ENCODE measurements around the gene STRN3. TPM values are rescaled to one million over a fixed set of nuclear protein-coding genes. Genes with fewer than 3 reads are reported as not detected.
A peak's percentile ranks its signal among the peaks of the same experiment; 100 is the strongest.

The STRN3 gene
- total RNA-seq, 1 experiment from 2014 or later = 52.1 TPM

GRCh38 chr14:30991408-30991807, 34.8 kb downstream of the STRN3 start:
- peak overlapping the region; percentile 45 to 82 (median 58); a peak in 6 of 7 replicates for H3K27ac Mint-ChIP-seq
- no peaks in the 10 kb centered on the region; the same call in 1 of the 2 replicates for H3K4me1 ChIP-seq (ENCODE audit: insufficient read depth, low read length)
- no peak overlapping the region for H3T11ph ChIP-seq (ENCODE audit: low read length)
- H3K23me2 ChIP-seq (ENCODE audit: insufficient read length, low read depth, low read length, poor library complexity, severe bottlenecking) = no peaks in the 10 kb centered on the region
- H3K23ac ChIP-seq (ENCODE audit: insufficient read length, low read depth, low read length) = no peak overlapping the region
- no peak overlapping the region for H2AK5ac ChIP-seq (ENCODE audit: insufficient read length, low read length)
- H4K5ac ChIP-seq (ENCODE audit: insufficient read length, low read depth, low read length) = no peak overlapping the region
- H4K20me1 ChIP-seq (ENCODE audit: control insufficient read depth, insufficient read depth, insufficient read length) = no peaks in the 10 kb centered on the region
- no peak overlapping the region for H2BK120ac ChIP-seq (ENCODE audit: low read depth, low read length, poor library complexity, severe bottlenecking)
- no peak overlapping the region for H4K8ac ChIP-seq (replicated peaks; ENCODE audit: insufficient read length, low read depth, low read length)
- no peak overlapping the region for H2AFZ ChIP-seq (ENCODE audit: low read length)
- no peaks in the 10 kb centered on the region for H3K27me3 ChIP-seq (ENCODE audit: insufficient read depth, low read length)
- no peak for DNase-seq
- 100% methylated on average over 1 of the region's 2 CpGs for WGBS (ENCODE audit: extremely low coverage, insufficient read length, low lambda C conversion rate)
- H3K18ac ChIP-seq (ENCODE audit: insufficient read length, low read depth, low read length) = no peak overlapping the region
- H4K91ac ChIP-seq (ENCODE audit: insufficient read length, low read depth, low read length) = no peak overlapping the region
- no peak overlapping the region for H2BK12ac ChIP-seq (ENCODE audit: insufficient read length, low read depth, low read length)
- peaks cover 37 to 38% of the 10 kb centered on the region in 2 experiments for H3K4me1 Mint-ChIP-seq
- no peak overlapping the region for H3K27ac ChIP-seq (ENCODE audit: insufficient read length, low read depth, low read length)
- no peak overlapping the region for H3K9ac ChIP-seq (ENCODE audit: extremely low read depth, insufficient read length, low read length)
- no peaks in the 10 kb centered on the region for H3K9me3 Mint-ChIP-seq
- H3K4me2 ChIP-seq (ENCODE audit: insufficient read depth, insufficient read length, low read length) = no peak overlapping the region
- H3K56ac ChIP-seq (ENCODE audit: insufficient read length, low read depth, low read length) = no peak overlapping the region
- no peaks in the 10 kb centered on the region; a peak in 1 of 7 replicates for H3K36me3 Mint-ChIP-seq (ENCODE audit: insufficient read depth in 1 of 3, low read depth in 3 of 3)
- H3K9me3 ChIP-seq (ENCODE audit: control insufficient read depth, low read depth, low read length) = no peaks in the 10 kb centered on the region
- H3K14ac ChIP-seq (ENCODE audit: insufficient read depth, low read length) = no peak overlapping the region
- H3K4me3 Mint-ChIP-seq = no peak overlapping the region
- peaks cover 35% of the 10 kb centered on the region; the same call in 1 of the 2 replicates for H3K79me2 ChIP-seq (ENCODE audit: insufficient read depth, low read length)
- no peak overlapping the region for H2BK15ac ChIP-seq (ENCODE audit: low read depth, low read length)
- H2BK5ac ChIP-seq (ENCODE audit: insufficient read length, low read length) = no peak overlapping the region
- peaks cover 5% of the 10 kb centered on the region for H3K79me1 ChIP-seq (ENCODE audit: insufficient read depth, low read depth, low read length, poor library complexity, severe bottlenecking)
- TF ChIP-seq CTCF (conservative IDR thresholded peaks at IDR 0.05) = no peak
- H3K4ac ChIP-seq (ENCODE audit: low read depth, low read length) = no peak overlapping the region
- H2BK20ac ChIP-seq (ENCODE audit: low read depth, low read length, poor library complexity, severe bottlenecking) = no peak overlapping the region
- no peaks in the 10 kb centered on the region for H3K27me3 Mint-ChIP-seq (ENCODE audit: low read depth)

All from H9 (cell line).